WTC11 (cell line): ENCODE measurements around the gene IQGAP3. TPM values are rescaled to one million over a fixed set of nuclear protein-coding genes. Genes with fewer than 3 reads are reported as not detected.

Experiments
- ATAC-seq: fragments of 200-7000 bp; cut with Tn5 transposase; 2 replicates; pipeline ENCODE4 v1.10.0; 2021; ENCODE audit warnings: mild to moderate bottlenecking, moderate library complexity
- CTCF ChIA-PET: fragments of 300-600 bp; sonication (Branson Sonifier 250); formaldehyde crosslinking; loops from one replicate; lab custom pipeline; 2021; ENCODE audit warnings: antibody characterized with exemption; lab: Charles Lee
- POLR2A ChIA-PET: fragments of 350-600 bp; sonication (Branson Sonifier 250); formaldehyde crosslinking; loops from one replicate; lab custom pipeline; 2021; ENCODE audit warnings: antibody characterized with exemption; lab: Charles Lee
- DNase-seq: peaks from one replicate; pipeline ENCODE4 v3.0.0; 2021; ENCODE audit warnings: low spot score
- H3K27ac Mint-ChIP-seq: 2 replicates; pipeline ENCODE4 v1.8.0; 2021; ENCODE audit warnings: mixed read lengths
- H3K27me3 Mint-ChIP-seq: 2 replicates; pipeline ENCODE4 v1.8.0; 2021; ENCODE audit warnings: low read depth, mild to moderate bottlenecking, moderate library complexity, mixed read lengths
- H3K36me3 Mint-ChIP-seq: 2 replicates; pipeline ENCODE4 v1.8.0; 2021; ENCODE audit warnings: mixed read lengths
- H3K4me1 Mint-ChIP-seq: 2 replicates; pipeline ENCODE4 v1.8.0; 2022; ENCODE audit warnings: mixed read lengths
- H3K4me3 Mint-ChIP-seq: 2 replicates; pipeline ENCODE4 v1.8.0; 2021; ENCODE audit warnings: mild to moderate bottlenecking, moderate library complexity, mixed read lengths
- H3K9me3 Mint-ChIP-seq: 2 replicates; pipeline ENCODE4 v1.8.0; 2021; ENCODE audit warnings: mixed read lengths
- AFF4 ChIP-seq: sonication (generic); formaldehyde crosslinking; IDR thresholded peaks from 2 replicates; pipeline ENCODE4 v1.8.1; 2023; ENCODE audit warnings: mild to moderate bottlenecking, missing genetic modification reagents, borderline replicate concordance
- ARID4B ChIP-seq: sonication (generic); formaldehyde crosslinking; IDR thresholded peaks from 2 replicates; pipeline ENCODE4 v1.8.0; 2023; ENCODE audit warnings: missing genetic modification reagents, mild to moderate bottlenecking, borderline replicate concordance
- ATF6 ChIP-seq: sonication (generic); formaldehyde crosslinking; IDR thresholded peaks from 2 replicates; pipeline ENCODE4 v1.8.1; 2023; ENCODE audit warnings: mild to moderate bottlenecking, missing genetic modification reagents
- CDX4 ChIP-seq: fragments of 250-450 bp; sonication (Bioruptor Pico); IDR thresholded peaks from 2 replicates; pipeline ENCODE4 v1.9.0; 2021; ENCODE audit warnings: moderate library complexity, mild to moderate bottlenecking, inconsistent platforms, borderline replicate concordance
- CREM ChIP-seq: sonication (generic); formaldehyde crosslinking; IDR thresholded peaks from 2 replicates; pipeline ENCODE4 v1.8.1; 2022; ENCODE audit warnings: mild to moderate bottlenecking, missing genetic modification reagents, moderate library complexity
- E2F5 ChIP-seq: sonication (generic); formaldehyde crosslinking; IDR thresholded peaks from 2 replicates; pipeline ENCODE4 v1.8.1; 2022; ENCODE audit warnings: mild to moderate bottlenecking, moderate library complexity, missing genetic modification reagents
- ELF4 ChIP-seq: sonication (generic); formaldehyde crosslinking; IDR thresholded peaks from 2 replicates; pipeline ENCODE4 v1.8.1; 2022; ENCODE audit warnings: low read depth, mild to moderate bottlenecking, moderate library complexity, missing genetic modification reagents
- FOXJ3 ChIP-seq: sonication (generic); formaldehyde crosslinking; IDR thresholded peaks from 2 replicates; pipeline ENCODE4 v1.9.0; 2021; ENCODE audit warnings: missing genetic modification reagents, mild to moderate bottlenecking, borderline replicate concordance
- GTF2I ChIP-seq: fragments of 250-450 bp; sonication (Bioruptor Pico); conservative IDR thresholded peaks from 2 replicates; pipeline ENCODE4 v1.4.0; 2021; ENCODE audit warnings: mild to moderate bottlenecking
- JAZF1 ChIP-seq: fragments of 250-450 bp; sonication (Bioruptor Pico); IDR thresholded peaks from 2 replicates; pipeline ENCODE4 v1.9.0; 2021; ENCODE audit warnings: moderate library complexity, mild to moderate bottlenecking, inconsistent platforms
- MYBL2 ChIP-seq: sonication (generic); formaldehyde crosslinking; IDR thresholded peaks from 2 replicates; pipeline ENCODE4 v1.8.1; 2023; ENCODE audit warnings: mild to moderate bottlenecking, moderate library complexity, missing genetic modification reagents
- SOX15 ChIP-seq: fragments of 250-450 bp; sonication (Bioruptor Pico); IDR thresholded peaks from 2 replicates; pipeline ENCODE4 v1.9.0; 2021; ENCODE audit warnings: mild to moderate bottlenecking
- USF1 ChIP-seq: sonication (generic); formaldehyde crosslinking; IDR thresholded peaks from 2 replicates; pipeline ENCODE4 v1.8.0; 2022; ENCODE audit warnings: mild to moderate bottlenecking, missing genetic modification reagents
- ZNF219 ChIP-seq: sonication (generic); formaldehyde crosslinking; IDR thresholded peaks from 2 replicates; pipeline ENCODE4 v1.8.0; 2023; ENCODE audit warnings: missing genetic modification reagents, mild to moderate bottlenecking, borderline replicate concordance
- total RNA-seq: library from RNA; stranded (reverse); gene quantifications from 3 replicates; pipeline ENCODE4 v1.2.3, GENCODE V29; 2021

IQGAP3 gene
- total RNA-seq, 1 experiment from 2014 or later: 33.3 TPM

- TF ChIP-seq ARID4B (no peak), ZNF219 (CRISPR knock-in tag) (no peak), GTF2I (no peak), ATF6 (CRISPR knock-in tag) (no peak), MYBL2 (CRISPR knock-in tag) (no peak)
Measured at GRCh38 chr1:156499842-156500542, 72.4 kb downstream of the IQGAP3 start (continued).

GRCh38 chr1:156499194-156499841 is 73.0 kb downstream of the IQGAP3 start:
- H3K27me3 Mint-ChIP-seq: peaks cover 8% of the 10 kb centered on the region
- H3K27ac Mint-ChIP-seq: peak overlapping the region; percentile 76
- CTCF ChIA-PET: interaction anchor here (0.7 to 4.6 kb wide), 12 partner anchors 9 to 131 kb away, joined by 3 to 68 read pairs (median 6); no protein-coding TSS in a partner anchor
- POLR2A ChIA-PET: interaction anchor here (1.3 to 2.2 kb wide), 3 partner anchors 10 to 26 kb away, joined by 3 to 15 read pairs (median 7); no protein-coding TSS in a partner anchor
- no peaks in the 10 kb centered on the region for H3K36me3 Mint-ChIP-seq
- H3K4me1 Mint-ChIP-seq: peaks cover 72% of the 10 kb centered on the region
- peak overlapping the region; percentile 83 for H3K4me3 Mint-ChIP-seq
- peak; percentile 1; the same call in 1 of the 2 replicates for ATAC-seq
- DNase-seq: no peak
- H3K9me3 Mint-ChIP-seq: no peaks in the 10 kb centered on the region
- TF ChIP-seq AFF4 (CRISPR knock-in tag) (no peak), CDX4 (no peak), ARID4B (no peak), FOXJ3 (no peak), SOX15 (CRISPR knock-in tag) (no peak), USF1 (no peak), CREM (CRISPR knock-in tag) (no peak), E2F5 (no peak), ELF4 (CRISPR knock-in tag) (no peak), JAZF1 (no peak)
